IPS-11a (cell line): ENCODE results near the gene TJP3.
"Not testable (repeated sequence)": the region's sequence is repeated elsewhere in the genome, so short reads cannot be mapped to it uniquely, and the experiment has no call there.

Source experiments
- H3K4me3 ChIP-seq: one replicate; pipeline ENCODE4 v1.5.1; 2013; ENCODE audit warnings: low read depth, low read length, control low read depth

Gene TJP3

GRCh38 chr19:3738477-3739220 lies 30.5 kb downstream of the TJP3 start:
- no peak overlapping the region for H3K4me3 ChIP-seq

- no peak overlapping the region for H3K4me3 ChIP-seq
These were observed 32.2 kb downstream of the TJP3 start for GRCh38 chr19:3740431-3740830.

GRCh38 chr19:3743486-3743885 lies 35.3 kb downstream of the TJP3 start:
- H3K4me3 ChIP-seq: no peak overlapping the region

- no peak overlapping the region for H3K4me3 ChIP-seq
These were observed 37.3 kb downstream of the TJP3 start for GRCh38 chr19:3745363-3746045.

- no peak overlapping the region for H3K4me3 ChIP-seq
These were observed 38.3 kb downstream of the TJP3 start for GRCh38 chr19:3746371-3747056.

- H3K4me3 ChIP-seq: no peak overlapping the region
These were observed 40.8 kb downstream of the TJP3 start for GRCh38 chr19:3748965-3749364.

- H3K4me3 ChIP-seq: no peak overlapping the region
These were observed 42.0 kb downstream of the TJP3 start for GRCh38 chr19:3750211-3750610.

GRCh38 chr19:3751236-3751635 lies 43.1 kb downstream of the TJP3 start:
- no peak overlapping the region for H3K4me3 ChIP-seq

GRCh38 chr19:3752492-3752891 lies 44.3 kb downstream of the TJP3 start:
- no peak overlapping the region for H3K4me3 ChIP-seq

GRCh38 chr19:3753631-3754410 lies 45.6 kb downstream of the TJP3 start:
- H3K4me3 ChIP-seq: no peak overlapping the region

GRCh38 chr19:3757705-3758104 lies 49.5 kb downstream of the TJP3 start:
- not testable (repeated sequence) for H3K4me3 ChIP-seq

- not testable (repeated sequence) for H3K4me3 ChIP-seq
These were observed 50.1 kb downstream of the TJP3 start for GRCh38 chr19:3758297-3758696.

GRCh38 chr19:3759482-3760254 lies 51.5 kb downstream of the TJP3 start:
- H3K4me3 ChIP-seq: no peak overlapping the region

GRCh38 chr19:3760871-3761361 lies 52.7 kb downstream of the TJP3 start:
- peak overlapping the region; percentile 89 for H3K4me3 ChIP-seq

GRCh38 chr19:3761382-3762129 lies 53.4 kb downstream of the TJP3 start, which contains the start of gene APBA3:
TSS of gene APBA3 (minus strand) at chr19:3761692. CDS start at chr19:3760264, 1,428 bp downstream.
- H3K4me3 ChIP-seq: peak within 1 kb of the TSS; percentile 89

GRCh38 chr19:3762130-3762473 lies 53.9 kb downstream of the TJP3 start:
- H3K4me3 ChIP-seq: peak overlapping the region; percentile 89

GRCh38 chr19:3762501-3763459 lies 54.6 kb downstream of the TJP3 start, which contains the start of gene MRPL54:
TSS of gene MRPL54 (plus strand) at chr19:3762682. CDS start at chr19:3762701, 19 bp downstream.
- peak within 1 kb of the TSS; percentile 89 for H3K4me3 ChIP-seq

- no peak overlapping the region for H3K4me3 ChIP-seq
These were observed 56.9 kb downstream of the TJP3 start for GRCh38 chr19:3765121-3765520.
